Activated CD4-positive, alpha-beta T cell treated with anti-CD3 and anti-CD28 coated beads for 4 hours (primary cell): Measurements from ENCODE around the gene ZFP62.

Source experiments
- DNase-seq, 2 donors: peaks; one replicate each; pipeline ENCODE4 v3.0.0-alpha.2; 2020

Gene ZFP62

GRCh38 chr5:180808461-180809000, 52.5 kb downstream of the ZFP62 start:
- DNase-seq: no peak

- DNase-seq: no peak
These were observed 53.2 kb downstream of the ZFP62 start for GRCh38 chr5:180807654-180808414.

DNA sequence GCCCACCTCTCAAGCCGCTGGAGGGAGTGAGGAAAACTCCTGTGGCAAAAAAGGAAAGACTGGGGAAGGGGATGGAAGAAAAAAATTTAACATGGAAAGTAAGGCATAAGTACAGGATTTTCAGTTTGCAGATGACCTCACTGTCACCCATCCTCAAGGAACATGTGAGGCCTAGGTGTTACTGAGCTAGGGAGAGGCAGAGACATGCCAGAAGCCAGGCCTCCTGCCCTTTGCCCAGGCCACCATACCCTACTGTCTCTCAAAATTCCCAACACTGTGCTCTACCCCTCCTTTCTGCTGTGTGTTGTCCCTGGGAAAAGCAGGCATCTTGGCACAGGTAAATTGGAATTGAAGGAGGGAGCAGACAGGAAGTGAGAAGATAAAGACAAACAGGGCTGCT, 54.0 kb downstream of the ZFP62 start:
- no peak for DNase-seq

- no peak for DNase-seq
These were observed 54.6 kb downstream of the ZFP62 start for GRCh38 chr5:180806351-180807011.

- DNase-seq: no peak
These were observed 56.9 kb downstream of the ZFP62 start for GRCh38 chr5:180804129-180804618.

- peak; percentile 80 to 81 for DNase-seq
These were observed 57.6 kb downstream of the ZFP62 start for GRCh38 chr5:180803181-180804128.

- peak; percentile 79 for DNase-seq
These were observed 58.5 kb downstream of the ZFP62 start, which contains the start of gene MGAT1 for GRCh38 chr5:180802325-180803180. TSS of gene MGAT1 (minus strand) at chr5:180802806. CDS start at chr5:180792971, 9,835 bp downstream.

GRCh38 chr5:180801596-180802324, 59.3 kb downstream of the ZFP62 start:
- DNase-seq: no peak

DNA sequence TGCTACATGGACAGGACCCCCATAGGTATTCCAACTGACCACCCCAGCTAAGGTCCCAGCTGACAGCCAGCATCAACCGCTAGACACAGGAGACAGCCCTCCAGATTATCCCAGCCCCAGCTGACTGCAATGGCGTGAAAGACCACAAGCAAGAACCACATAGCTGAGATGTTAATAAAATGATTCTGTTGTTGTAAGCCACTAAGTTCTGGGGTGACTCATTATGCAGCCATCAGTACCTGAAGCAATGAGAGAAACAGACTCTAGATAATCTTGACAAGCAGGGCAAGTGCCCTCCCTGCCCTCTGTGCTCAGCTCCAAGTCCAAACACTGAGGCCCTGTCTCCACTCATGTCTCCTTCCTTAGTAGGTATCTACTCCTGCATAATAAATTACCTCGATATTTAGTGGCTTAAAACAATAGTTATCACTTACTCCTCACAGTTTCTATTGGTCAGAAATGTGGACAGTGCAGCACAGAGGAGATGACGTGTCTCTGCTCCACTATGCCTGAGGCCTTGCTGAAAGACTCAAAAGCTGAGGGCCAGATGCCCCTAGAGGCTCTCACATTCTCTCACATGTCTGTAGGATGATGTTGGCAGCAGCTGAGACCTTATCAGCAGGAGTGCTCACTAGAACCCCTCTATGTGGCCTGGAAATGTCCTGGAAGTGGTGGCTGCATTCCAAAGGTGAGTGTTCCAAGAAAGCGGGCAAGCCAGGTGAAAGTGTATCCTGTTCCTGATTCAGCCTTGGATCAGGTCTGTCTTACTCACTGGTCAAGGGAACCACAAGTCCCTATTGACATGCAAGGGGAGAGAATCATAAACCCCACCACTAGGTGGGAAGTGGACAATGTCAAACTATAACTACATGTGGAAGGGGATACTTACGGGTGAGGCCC, 60.9 kb downstream of the ZFP62 start:
- no peak for DNase-seq

- DNase-seq: no peak
These were observed 61.9 kb downstream of the ZFP62 start for GRCh38 chr5:180799194-180799593.

DNA sequence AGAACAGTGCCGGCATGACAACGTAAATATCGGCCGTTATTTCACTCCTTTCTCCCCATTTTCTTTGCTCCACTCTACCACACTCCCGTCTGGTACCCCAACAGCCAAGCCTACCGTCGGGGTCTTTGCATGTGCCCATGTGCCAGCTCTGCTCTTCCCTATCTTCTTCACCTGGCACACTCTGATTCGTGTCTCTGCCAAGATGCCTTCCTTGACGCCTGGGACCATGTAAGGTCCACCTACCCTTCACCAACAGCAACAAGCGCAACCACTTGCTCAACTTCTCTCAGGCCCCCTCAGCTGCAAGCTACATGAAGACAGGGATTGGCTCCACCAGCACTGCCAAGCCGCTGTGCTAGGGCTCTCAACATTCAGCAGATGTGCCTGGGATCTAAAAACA, 62.9 kb downstream of the ZFP62 start:
- DNase-seq: no peak
